ENCODE results near the gene ACSF3.

DNA sequence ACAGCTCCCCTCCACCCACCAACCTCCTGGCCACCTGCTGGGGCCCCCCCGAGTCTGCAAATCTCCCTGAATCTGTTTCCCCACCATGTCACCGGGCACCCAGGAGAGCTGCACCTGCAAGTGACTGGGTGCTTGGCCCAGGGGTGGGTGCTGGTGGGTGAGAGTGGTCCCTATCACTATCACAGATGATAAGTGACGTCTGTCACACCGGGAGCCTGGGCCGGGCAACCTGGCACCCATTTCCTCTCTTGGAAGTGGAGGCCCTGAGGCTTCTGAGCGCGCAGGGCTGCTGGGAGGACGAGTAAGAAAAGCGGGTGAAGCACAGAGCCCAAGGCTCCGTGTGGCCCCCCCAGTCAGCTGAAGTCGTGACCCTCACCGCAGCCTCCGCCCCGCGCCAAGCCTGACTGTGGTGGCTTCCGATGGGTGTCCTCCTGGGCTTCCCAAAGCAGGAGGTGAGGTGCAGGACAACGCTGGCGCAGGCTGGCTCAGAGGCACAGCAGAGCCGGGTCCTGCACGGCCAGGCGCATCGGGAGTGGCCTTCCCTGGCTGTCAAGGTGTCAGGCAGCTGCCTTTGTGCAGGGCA lies 21.0 kb upstream of the ACSF3 start:
- no peak for TF ChIP-seq POLR2A (IDR thresholded peaks at IDR 0.05)
- TF ChIP-seq, protein P1, sequence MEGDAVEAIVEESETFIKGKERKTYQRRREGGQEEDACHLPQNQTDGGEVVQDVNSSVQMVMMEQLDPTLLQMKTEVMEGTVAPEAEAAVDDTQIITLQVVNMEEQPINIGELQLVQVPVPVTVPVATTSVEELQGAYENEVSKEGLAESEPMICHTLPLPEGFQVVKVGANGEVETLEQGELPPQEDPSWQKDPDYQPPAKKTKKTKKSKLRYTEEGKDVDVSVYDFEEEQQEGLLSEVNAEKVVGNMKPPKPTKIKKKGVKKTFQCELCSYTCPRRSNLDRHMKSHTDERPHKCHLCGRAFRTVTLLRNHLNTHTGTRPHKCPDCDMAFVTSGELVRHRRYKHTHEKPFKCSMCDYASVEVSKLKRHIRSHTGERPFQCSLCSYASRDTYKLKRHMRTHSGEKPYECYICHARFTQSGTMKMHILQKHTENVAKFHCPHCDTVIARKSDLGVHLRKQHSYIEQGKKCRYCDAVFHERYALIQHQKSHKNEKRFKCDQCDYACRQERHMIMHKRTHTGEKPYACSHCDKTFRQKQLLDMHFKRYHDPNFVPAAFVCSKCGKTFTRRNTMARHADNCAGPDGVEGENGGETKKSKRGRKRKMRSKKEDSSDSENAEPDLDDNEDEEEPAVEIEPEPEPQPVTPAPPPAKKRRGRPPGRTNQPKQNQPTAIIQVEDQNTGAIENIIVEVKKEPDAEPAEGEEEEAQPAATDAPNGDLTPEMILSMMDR (IDR thresholded peaks at IDR 0.05) = no peak
